H4 (cell line): ENCODE data around the gene NCKIPSD. TPM values are rescaled to one million over a fixed set of nuclear protein-coding genes. Genes with fewer than 3 reads are reported as not detected.
"Not testable (repeated sequence)": the region's sequence is repeated elsewhere in the genome, so short reads cannot be mapped to it uniquely, and the experiment has no call there.

Experiments used
- DNase-seq: peaks from one replicate; pipeline ENCODE4 v3.0.0-alpha.2; 2015; ENCODE audit warnings: low spot score
- total RNA-seq: library from RNA; depleted of rRNA; stranded (reverse); fragments of >200 nt; shearing (Covaris generic); gene quantifications from 2 replicates; pipeline ENCODE4 v1.2.3, GENCODE V29; 2014; rRNA removed

NCKIPSD gene
- 8.8 and 21.1 TPM in 2 replicates for total RNA-seq

GRCh38 chr3:48685603-48686511 lies at the start of gene NCKIPSD:
Gene NCKIPSD (minus strand): TSS chr3:48685915. CDS start chr3:48685807, 108 bp downstream.
- peak; percentile 33 for DNase-seq

GRCh38 chr3:48735075-48735767 lies 49.5 kb upstream of the NCKIPSD start:
- not testable (repeated sequence) for DNase-seq

GRCh38 chr3:48734541-48734940 lies 48.8 kb upstream of the NCKIPSD start:
- DNase-seq: not testable (repeated sequence)

GRCh38 chr3:48733752-48734518 lies 48.2 kb upstream of the NCKIPSD start:
- not testable (repeated sequence) for DNase-seq

GRCh38 chr3:48727511-48727910 lies 41.8 kb upstream of the NCKIPSD start:
- DNase-seq: no peak

GRCh38 chr3:48725185-48725855 lies 39.6 kb upstream of the NCKIPSD start:
- DNase-seq: not testable (repeated sequence)

GRCh38 chr3:48723725-48724124 lies 38.0 kb upstream of the NCKIPSD start:
- DNase-seq: no peak

- DNase-seq: not testable (repeated sequence)
Measured at GRCh38 chr3:48723293-48723692, 37.6 kb upstream of the NCKIPSD start.

- peak; percentile 95 for DNase-seq
Measured at GRCh38 chr3:48716982-48717746, 31.4 kb upstream of the NCKIPSD start, which contains the start of gene IP6K2. Gene IP6K2 (minus strand): TSS chr3:48717221. CDS start chr3:48695291, 21,930 bp downstream.

- DNase-seq: no peak
Measured at GRCh38 chr3:48716508-48716981, 30.8 kb upstream of the NCKIPSD start.

- DNase-seq: no peak
Measured at GRCh38 chr3:48715174-48715800, 29.6 kb upstream of the NCKIPSD start.

GRCh38 chr3:48711727-48712126 lies 26.0 kb upstream of the NCKIPSD start:
- no peak for DNase-seq

- DNase-seq: no peak
Measured at GRCh38 chr3:48709051-48709461, 23.3 kb upstream of the NCKIPSD start.

GRCh38 chr3:48708481-48708889 lies 22.8 kb upstream of the NCKIPSD start:
- no peak for DNase-seq

GRCh38 chr3:48707157-48707556 lies 21.4 kb upstream of the NCKIPSD start:
- no peak for DNase-seq

GRCh38 chr3:48702320-48702920 lies 16.7 kb upstream of the NCKIPSD start:
- DNase-seq: no peak

GRCh38 chr3:48700731-48701405 lies 15.2 kb upstream of the NCKIPSD start:
- DNase-seq: no peak

GRCh38 chr3:48698891-48699290 lies 13.2 kb upstream of the NCKIPSD start:
- DNase-seq: no peak

GRCh38 chr3:48697952-48698351 lies 12.2 kb upstream of the NCKIPSD start:
- no peak for DNase-seq
